A673 (cell line): Measurements from ENCODE around the gene OGG1. TPM values are rescaled to one million over a fixed set of nuclear protein-coding genes. Genes with fewer than 3 reads are reported as not detected.
A peak's percentile ranks its signal among the peaks of the same experiment; 100 is the strongest.
"Not testable (repeated sequence)": the region's sequence is repeated elsewhere in the genome, so short reads cannot be mapped to it uniquely, and the experiment has no call there.

Source experiments
- BruUV-seq: library from RNA; stranded (reverse); fragments of 400-500 nt; replicated peaks from 2 replicates; lab custom pipeline; 2021; lab: Mats Ljungman, UMichigan
- CTCF ChIA-PET: fragments of 300-600 bp; sonication (Branson Sonifier 250); formaldehyde crosslinking; loops from one replicate; lab custom pipeline; 2022; ENCODE audit warnings: antibody characterized with exemption; lab: Charles Lee
- POLR2A ChIA-PET: fragments of 300-600 bp; sonication (Branson Sonifier 250); formaldehyde crosslinking; loops from one replicate; lab custom pipeline; 2022; ENCODE audit warnings: antibody characterized with exemption; ENCODE audit not compliant: low non-redundant PET; lab: Charles Lee
- DNase-seq: peaks from one replicate; pipeline ENCODE4 v3.0.0-alpha.2; 2015; ENCODE audit warnings: low spot score
- H3K27ac ChIP-seq: fragments of 200-600 bp; sonication (generic); 2 replicates; pipeline ENCODE4 v1.5.1; 2016; ENCODE audit warnings: mixed run types, low read depth, mild to moderate bottlenecking, mixed read lengths, antibody characterized with exemption, low read length; ENCODE audit not compliant: poor library complexity, severe bottlenecking
- H3K27me3 ChIP-seq: fragments of 200-600 bp; sonication (generic); replicated peaks from 2 replicates; pipeline ENCODE4 v1.6.1; 2017; ENCODE audit warnings: mixed run types, low read depth, mild to moderate bottlenecking, mixed read lengths, antibody characterized with exemption, low read length; ENCODE audit not compliant: insufficient read depth, poor library complexity
- H3K36me3 ChIP-seq: fragments of 200-600 bp; sonication (generic); 2 replicates; pipeline ENCODE4 v1.6.1; 2016; ENCODE audit warnings: mixed run types, mild to moderate bottlenecking, mixed read lengths, antibody characterized with exemption, low read length; ENCODE audit not compliant: insufficient read depth, poor library complexity, severe bottlenecking
- H3K4me1 ChIP-seq: fragments of 200-600 bp; sonication (generic); 2 replicates; pipeline ENCODE4 v1.6.1; 2017; ENCODE audit warnings: mixed run types, mild to moderate bottlenecking, mixed read lengths, antibody characterized with exemption, low read length; ENCODE audit not compliant: insufficient read depth, poor library complexity, severe bottlenecking
- H3K4me3 ChIP-seq: fragments of 200-600 bp; sonication (generic); 2 replicates; pipeline ENCODE4 v1.5.1; 2016; ENCODE audit warnings: low read depth, mixed run types, mild to moderate bottlenecking, mixed read lengths, low read length; ENCODE audit not compliant: poor library complexity, severe bottlenecking
- H3K9me3 ChIP-seq: fragments of 200-600 bp; sonication (generic); 2 replicates; pipeline ENCODE4 v1.6.1; 2016; ENCODE audit warnings: mixed run types, low read depth, mild to moderate bottlenecking, mixed read lengths, antibody characterized with exemption, low read length; ENCODE audit not compliant: poor library complexity, severe bottlenecking
- CTCF ChIP-seq: fragments of 300-800, 200-600 bp; sonication (generic); conservative IDR thresholded peaks from 2 replicates; pipeline ENCODE4 v1.5.1; 2017; ENCODE audit warnings: low read depth, mild to moderate bottlenecking, antibody characterized with exemption, low read length, moderate library complexity, mixed read lengths
- EZH2 ChIP-seq: fragments of 200-600 bp; sonication (generic); IDR thresholded peaks from 2 replicates; pipeline ENCODE4 v1.6.1; 2017; ENCODE audit warnings: borderline replicate concordance, low read depth, mild to moderate bottlenecking, mixed read lengths, antibody characterized with exemption, low read length; ENCODE audit not compliant: poor library complexity, severe bottlenecking
- intact Hi-C: fragments of 100-400 bp; cut with micrococcal nuclease; formaldehyde crosslinking; loops from one replicate; pipeline ENCODE4 v1.10.0; 2022; ENCODE audit not compliant: unreplicated experiment
- total RNA-seq: library from RNA; stranded (reverse); gene quantifications from 2 replicates; pipeline ENCODE4 v1.2.3, GENCODE V29; 2021

OGG1 gene
- total RNA-seq, 1 experiment from 2014 or later = 60.2 TPM

GRCh38 chr3:9769426-9770275 is 19.9 kb downstream of the OGG1 start, which contains the start of gene CAMK1:
Gene CAMK1 (minus strand): TSS chr3:9769947. CDS start chr3:9767749, 2,198 bp downstream.
- H3K27me3 ChIP-seq = no peaks in the 10 kb centered on the region
- no TSS peak for BruUV-seq
- intact Hi-C loops = no loop called here
- no peak for TF ChIP-seq CTCF
- no peak for TF ChIP-seq EZH2
- peak within 1 kb of the TSS; percentile 90 for H3K4me3 ChIP-seq
- ChIA-PET POLR2A (no interaction called here), CTCF (interaction anchor here (0.5 kb wide), 1 partner anchor 1904 kb away, joined by 4 read pairs; no protein-coding TSS in a partner anchor)
- peaks cover 10% of the 10 kb centered on the region for H3K4me1 ChIP-seq
- no peaks in the 10 kb centered on the region for H3K9me3 ChIP-seq
- peak within 1 kb of the TSS; percentile 80 for H3K27ac ChIP-seq
- peak; percentile 84 for DNase-seq
- H3K36me3 ChIP-seq = no peaks in the 10 kb centered on the region

GRCh38 chr3:9770276-9770812 is 20.6 kb downstream of the OGG1 start:
- Histone ChIP-seq H3K27me3 (no peaks in the 10 kb centered on the region), H3K9me3 (no peaks in the 10 kb centered on the region), H3K36me3 (no peaks in the 10 kb centered on the region), H3K4me1 (peaks cover 10% of the 10 kb centered on the region), H3K4me3 (peak overlapping the region; percentile 90), H3K27ac (peak overlapping the region; percentile 80)
- intact Hi-C loops = no loop called here
- DNase-seq = no peak
- POLR2A ChIA-PET = no interaction called here
- TF ChIP-seq EZH2 (no peak), CTCF (no peak)
- BruUV-seq = no TSS peak
- CTCF ChIA-PET = interaction anchor here (0.5 kb wide), 1 partner anchor 1904 kb away, joined by 4 read pairs; no protein-coding TSS in a partner anchor

- H3K4me3 ChIP-seq, intact Hi-C loops, CTCF ChIA-PET, H3K36me3 ChIP-seq, H3K27me3 ChIP-seq, BruUV-seq, H3K27ac ChIP-seq, H3K4me1 ChIP-seq, H3K9me3 ChIP-seq, POLR2A ChIA-PET, DNase-seq: not testable (repeated sequence)
Observed at GRCh38 chr3:9771007-9771406, 21.3 kb downstream of the OGG1 start.
